SK-N-SH treated with all-trans-retinoic acid at 6 μM for 48 hours (cell line): ENCODE data around the gene PPP1R16B.

Experiments
- BACH2 ChIP-seq: fragments of 250-450 bp; sonication (Bioruptor Pico); IDR thresholded peaks from 2 replicates; pipeline ENCODE4 v1.9.0; 2021; ENCODE audit warnings: mild to moderate bottlenecking, borderline replicate concordance
- ESRRG ChIP-seq: fragments of 250-450 bp; sonication (Bioruptor Pico); IDR thresholded peaks from 2 replicates; pipeline ENCODE4 v1.6.1; 2021; ENCODE audit warnings: mild to moderate bottlenecking
- ISL1 ChIP-seq: fragments of 250-450 bp; sonication (Bioruptor Pico); IDR thresholded peaks from 2 replicates; pipeline ENCODE4 v2.1.2; 2022; ENCODE audit warnings: mild to moderate bottlenecking, moderate library complexity
- PPARA ChIP-seq: fragments of 250-450 bp; sonication (Bioruptor Pico); IDR thresholded peaks from 2 replicates; pipeline ENCODE4 v1.5.0; 2020; ENCODE audit warnings: mild to moderate bottlenecking, borderline replicate concordance
- ZFP30 ChIP-seq: fragments of 450-650 bp; formaldehyde crosslinking; IDR thresholded peaks from 2 replicates; pipeline ENCODE4 v1.5.0; 2022; ENCODE audit warnings: mild to moderate bottlenecking, moderate library complexity
- ZNF565 ChIP-seq: fragments of 450-650 bp; formaldehyde crosslinking; conservative IDR thresholded peaks from 2 replicates; pipeline ENCODE4 v1.5.0; 2020; ENCODE audit warnings: low read depth, mild to moderate bottlenecking, moderate library complexity
- ZNF70 ChIP-seq: fragments of 450-650 bp; formaldehyde crosslinking; IDR thresholded peaks from 2 replicates; pipeline ENCODE4 v1.5.0; 2020; ENCODE audit warnings: mild to moderate bottlenecking, moderate library complexity
- TF ChIP-seq, protein P1 (sequence below): fragments of 250-450 bp; sonication (Bioruptor Pico); IDR thresholded peaks from 2 replicates; pipeline ENCODE4 v1.8.0; 2021; ENCODE audit warnings: low read depth, mild to moderate bottlenecking, moderate library complexity, borderline replicate concordance
- TF ChIP-seq, protein P2 (sequence below): fragments of 250-450 bp; sonication (Bioruptor Pico); IDR thresholded peaks from 2 replicates; pipeline ENCODE4 v1.5.1; 2020; ENCODE audit warnings: low read depth, mild to moderate bottlenecking, moderate library complexity
- TF ChIP-seq, protein P3 (sequence below): fragments of 250-450 bp; sonication (Bioruptor Pico); IDR thresholded peaks from 2 replicates; pipeline ENCODE4 v1.5.1; 2021; ENCODE audit warnings: mild to moderate bottlenecking, moderate library complexity

DNA sequence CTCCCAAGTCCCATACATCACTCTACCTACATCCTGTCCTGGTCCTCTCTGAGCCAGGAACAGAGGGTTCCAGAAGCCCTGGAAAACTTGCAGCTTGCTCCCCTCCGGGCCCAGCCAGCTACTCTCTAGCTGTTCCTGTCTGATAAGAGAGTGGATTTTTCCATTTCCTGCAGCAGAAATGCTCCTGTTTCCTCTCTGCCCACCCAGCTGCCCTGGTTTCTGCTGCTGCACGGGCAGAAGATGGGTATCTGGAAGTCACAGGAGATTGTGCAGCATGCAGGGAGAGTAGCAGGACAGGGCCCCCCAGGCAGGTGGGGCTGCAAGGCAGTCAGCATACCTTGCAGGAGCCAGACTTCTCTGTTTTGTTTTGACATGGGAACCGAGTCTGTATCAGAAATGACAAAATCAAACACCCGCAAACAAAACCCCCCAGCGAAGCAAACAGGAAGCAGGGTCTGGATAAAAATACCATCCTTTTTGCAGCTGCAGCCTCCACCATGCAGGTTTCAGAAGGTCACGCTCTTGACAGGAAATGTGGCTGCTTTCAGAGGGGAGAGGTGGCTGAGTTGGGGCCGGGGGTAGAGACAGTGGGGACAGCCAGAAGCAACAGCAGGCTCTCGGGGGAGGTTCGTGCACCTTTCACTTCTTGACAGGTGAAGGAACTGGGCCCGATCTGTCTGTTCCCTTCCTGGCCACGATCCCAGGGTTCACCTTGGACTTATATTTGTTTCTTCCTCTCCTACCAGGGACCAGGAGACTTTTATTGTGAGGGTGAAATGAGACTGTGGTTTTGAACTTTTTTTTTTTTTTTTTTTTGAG is 69.9 kb downstream of the PPP1R16B start:
- no peak for TF ChIP-seq ISL1
- no peak for TF ChIP-seq ZFP30 (CRISPR knock-in tag)
- TF ChIP-seq ZNF565 (CRISPR knock-in tag) = no peak
- TF ChIP-seq, protein P1, sequence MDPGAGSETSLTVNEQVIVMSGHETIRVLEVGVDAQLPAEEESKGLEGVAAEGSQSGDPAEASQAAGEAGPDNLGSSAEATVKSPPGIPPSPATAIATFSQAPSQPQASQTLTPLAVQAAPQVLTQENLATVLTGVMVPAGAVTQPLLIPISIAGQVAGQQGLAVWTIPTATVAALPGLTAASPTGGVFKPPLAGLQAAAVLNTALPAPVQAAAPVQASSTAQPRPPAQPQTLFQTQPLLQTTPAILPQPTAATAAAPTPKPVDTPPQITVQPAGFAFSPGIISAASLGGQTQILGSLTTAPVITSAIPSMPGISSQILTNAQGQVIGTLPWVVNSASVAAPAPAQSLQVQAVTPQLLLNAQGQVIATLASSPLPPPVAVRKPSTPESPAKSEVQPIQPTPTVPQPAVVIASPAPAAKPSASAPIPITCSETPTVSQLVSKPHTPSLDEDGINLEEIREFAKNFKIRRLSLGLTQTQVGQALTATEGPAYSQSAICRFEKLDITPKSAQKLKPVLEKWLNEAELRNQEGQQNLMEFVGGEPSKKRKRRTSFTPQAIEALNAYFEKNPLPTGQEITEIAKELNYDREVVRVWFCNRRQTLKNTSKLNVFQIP (CRISPR knock-in tag) = no peak
- TF ChIP-seq, protein P2, sequence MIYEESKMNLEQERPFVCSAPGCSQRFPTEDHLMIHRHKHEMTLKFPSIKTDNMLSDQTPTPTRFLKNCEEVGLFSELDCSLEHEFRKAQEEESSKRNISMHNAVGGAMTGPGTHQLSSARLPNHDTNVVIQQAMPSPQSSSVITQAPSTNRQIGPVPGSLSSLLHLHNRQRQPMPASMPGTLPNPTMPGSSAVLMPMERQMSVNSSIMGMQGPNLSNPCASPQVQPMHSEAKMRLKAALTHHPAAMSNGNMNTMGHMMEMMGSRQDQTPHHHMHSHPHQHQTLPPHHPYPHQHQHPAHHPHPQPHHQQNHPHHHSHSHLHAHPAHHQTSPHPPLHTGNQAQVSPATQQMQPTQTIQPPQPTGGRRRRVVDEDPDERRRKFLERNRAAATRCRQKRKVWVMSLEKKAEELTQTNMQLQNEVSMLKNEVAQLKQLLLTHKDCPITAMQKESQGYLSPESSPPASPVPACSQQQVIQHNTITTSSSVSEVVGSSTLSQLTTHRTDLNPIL (CRISPR knock-in tag) = no peak
- no peak; the same call in 1 of the 2 replicates for TF ChIP-seq ZNF70 (CRISPR knock-in tag)
- no peak for TF ChIP-seq PPARA (CRISPR knock-in tag)
- no peak for TF ChIP-seq ESRRG (CRISPR knock-in tag)
- TF ChIP-seq, protein P3, sequence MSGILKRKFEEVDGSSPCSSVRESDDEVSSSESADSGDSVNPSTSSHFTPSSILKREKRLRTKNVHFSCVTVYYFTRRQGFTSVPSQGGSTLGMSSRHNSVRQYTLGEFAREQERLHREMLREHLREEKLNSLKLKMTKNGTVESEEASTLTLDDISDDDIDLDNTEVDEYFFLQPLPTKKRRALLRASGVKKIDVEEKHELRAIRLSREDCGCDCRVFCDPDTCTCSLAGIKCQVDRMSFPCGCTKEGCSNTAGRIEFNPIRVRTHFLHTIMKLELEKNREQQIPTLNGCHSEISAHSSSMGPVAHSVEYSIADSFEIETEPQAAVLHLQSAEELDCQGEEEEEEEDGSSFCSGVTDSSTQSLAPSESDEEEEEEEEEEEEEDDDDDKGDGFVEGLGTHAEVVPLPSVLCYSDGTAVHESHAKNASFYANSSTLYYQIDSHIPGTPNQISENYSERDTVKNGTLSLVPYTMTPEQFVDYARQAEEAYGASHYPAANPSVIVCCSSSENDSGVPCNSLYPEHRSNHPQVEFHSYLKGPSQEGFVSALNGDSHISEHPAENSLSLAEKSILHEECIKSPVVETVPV (CRISPR knock-in tag) = no peak
- no peak for TF ChIP-seq BACH2 (CRISPR knock-in tag)
